Astrocyte (in vitro differentiated cells and primary cell): ENCODE measurements around the gene KIAA0232. TPM values are rescaled to one million over a fixed set of nuclear protein-coding genes. Genes with fewer than 3 reads are reported as not detected.

ENCODE experiments used
- DNase-seq: peaks from one replicate; pipeline ENCODE4 v3.0.0-alpha.2; 2010; ENCODE audit warnings: low read depth
- FAIRE-seq: peaks from 2 replicates; lab custom pipeline; 2011; peaks lifted over from hg19 to GRCh38; lab: Jason Lieb, UNC
- H2AFZ ChIP-seq: 2 replicates; pipeline ENCODE4 v1.6.0; 2012; ENCODE audit warnings: low read depth, low read length, inconsistent platforms
- H3K27ac ChIP-seq: 2 replicates; pipeline ENCODE4 v1.5.1; 2011; ENCODE audit warnings: low read depth, low read length, inconsistent platforms
- H3K27me3 ChIP-seq: 2 replicates; pipeline ENCODE4 v1.6.0; 2011; ENCODE audit warnings: low read length, inconsistent platforms; ENCODE audit not compliant: insufficient read depth
- H3K36me3 ChIP-seq: 2 replicates; pipeline ENCODE4 v1.5.1; 2011; ENCODE audit warnings: low read length, inconsistent platforms; ENCODE audit not compliant: insufficient read depth
- H3K4me1 ChIP-seq: 2 replicates; pipeline ENCODE4 v1.5.1; 2011; ENCODE audit warnings: low read length, inconsistent platforms; ENCODE audit not compliant: insufficient read depth
- H3K4me2 ChIP-seq: 2 replicates; pipeline ENCODE4 v1.6.0; 2012; ENCODE audit warnings: low read length, inconsistent platforms
- H3K4me3 ChIP-seq: 2 replicates; pipeline ENCODE4 v1.5.1; 2011; ENCODE audit warnings: low read depth, mild to moderate bottlenecking, low read length, inconsistent platforms; ENCODE audit not compliant: insufficient read depth
- H3K79me2 ChIP-seq: 2 replicates; pipeline ENCODE4 v1.6.0; 2012; ENCODE audit warnings: mild to moderate bottlenecking, low read length, inconsistent platforms; ENCODE audit not compliant: insufficient read depth
- H3K9ac ChIP-seq: 2 replicates; pipeline ENCODE4 v1.6.0; 2012; ENCODE audit warnings: mild to moderate bottlenecking, low read length, inconsistent platforms
- H3K9me3 ChIP-seq: 2 replicates; pipeline ENCODE4 v1.5.1; 2012; ENCODE audit warnings: low read depth, mild to moderate bottlenecking, low read length, inconsistent platforms; ENCODE audit not compliant: insufficient read depth
- H4K20me1 ChIP-seq: 2 replicates; pipeline ENCODE4 v1.6.0; 2012; ENCODE audit warnings: low read length, inconsistent platforms; ENCODE audit not compliant: insufficient read depth
- H3K27ac Mint-ChIP-seq: one replicate; pipeline ENCODE4 v1.8.0; 2021; ENCODE audit warnings: mild to moderate bottlenecking, mixed read lengths; ENCODE audit not compliant: unreplicated experiment
- H3K27me3 Mint-ChIP-seq: one replicate; pipeline ENCODE4 v1.8.0; 2021; ENCODE audit warnings: low read depth, mixed read lengths; ENCODE audit not compliant: unreplicated experiment
- H3K36me3 Mint-ChIP-seq: one replicate; pipeline ENCODE4 v1.8.0; 2021; ENCODE audit warnings: low read depth, mixed read lengths; ENCODE audit not compliant: unreplicated experiment
- H3K4me1 Mint-ChIP-seq: one replicate; pipeline ENCODE4 v1.8.0; 2021; ENCODE audit warnings: low read depth, mixed read lengths; ENCODE audit not compliant: unreplicated experiment
- H3K4me3 Mint-ChIP-seq: one replicate; pipeline ENCODE4 v1.8.0; 2021; ENCODE audit warnings: mild to moderate bottlenecking, moderate library complexity, mixed read lengths; ENCODE audit not compliant: unreplicated experiment
- H3K9me3 Mint-ChIP-seq: one replicate; pipeline ENCODE4 v1.8.0; 2021; ENCODE audit warnings: mild to moderate bottlenecking, mixed read lengths; ENCODE audit not compliant: unreplicated experiment
- CTCF ChIP-seq: IDR thresholded peaks from 2 replicates; pipeline ENCODE4 v1.5.1; 2011; ENCODE audit warnings: low read depth, mild to moderate bottlenecking, inconsistent platforms, low read length, moderate library complexity; ENCODE audit not compliant: insufficient read depth
- EZH2 ChIP-seq: IDR thresholded peaks from 2 replicates; pipeline ENCODE4 v1.6.1; 2012; ENCODE audit warnings: mild to moderate bottlenecking, low read length, inconsistent platforms; ENCODE audit not compliant: insufficient read depth
- total RNA-seq: library from RNA; stranded (reverse); gene quantifications from 2 replicates; pipeline ENCODE4 v1.2.1, GENCODE V29; 2021

KIAA0232 gene
- total RNA-seq, 1 donor from 2014 or later = 27.6 TPM

DNA sequence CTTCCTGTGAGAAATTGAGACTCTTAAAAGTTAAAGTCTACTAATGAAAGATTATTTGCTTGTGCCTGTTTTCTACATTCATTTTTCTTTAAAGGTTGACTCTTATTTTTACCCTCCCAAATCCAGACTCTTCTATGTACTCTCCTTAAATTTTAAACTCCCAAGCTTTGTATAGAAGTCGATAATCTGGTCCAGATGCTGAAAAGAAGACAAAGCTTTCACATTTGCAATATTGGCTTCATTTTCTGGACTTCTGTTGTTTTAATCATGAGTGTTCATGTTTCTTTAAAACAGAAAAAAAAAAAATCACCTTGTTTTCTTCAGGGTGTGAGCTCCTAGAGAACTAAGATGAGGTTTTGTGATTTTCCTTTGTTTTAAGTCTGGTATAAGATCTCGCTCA, 73.9 kb downstream of the KIAA0232 start:
- Histone ChIP-seq H3K4me2 (peak overlapping the region; percentile 29), H3K4me3 (no peak overlapping the region), H2AFZ (no peak overlapping the region), H3K27ac (peak overlapping the region; percentile 48), H4K20me1 (peaks cover 5% of the 10 kb centered on the region), H3K4me1 (peaks cover 5% of the 10 kb centered on the region), H3K36me3 (peaks cover 15% of the 10 kb centered on the region), H3K9me3 (no peaks in the 10 kb centered on the region), H3K79me2 (peaks cover 2% of the 10 kb centered on the region), H3K9ac (no peak overlapping the region), H3K27me3 (no peaks in the 10 kb centered on the region)
- TF ChIP-seq CTCF (no peak), EZH2 (no peak)
- Mint-ChIP-seq H3K27me3 (no peaks in the 10 kb centered on the region), H3K4me1 (peaks cover 16% of the 10 kb centered on the region), H3K27ac (peak overlapping the region; percentile 85), H3K4me3 (no peak overlapping the region), H3K36me3 (peaks cover 25% of the 10 kb centered on the region), H3K9me3 (no peaks in the 10 kb centered on the region)
- FAIRE-seq (no peak), DNase-seq (no peak)

- Histone ChIP-seq H4K20me1 (peaks cover 5% of the 10 kb centered on the region), H3K27me3 (no peaks in the 10 kb centered on the region), H3K4me1 (peaks cover 5% of the 10 kb centered on the region), H2AFZ (no peak overlapping the region), H3K79me2 (peaks cover 2% of the 10 kb centered on the region), H3K9ac (no peak overlapping the region), H3K36me3 (peaks cover 23% of the 10 kb centered on the region), H3K4me2 (no peak overlapping the region), H3K4me3 (no peak overlapping the region), H3K9me3 (no peaks in the 10 kb centered on the region), H3K27ac (no peak overlapping the region)
- Mint-ChIP-seq H3K9me3 (no peaks in the 10 kb centered on the region), H3K4me3 (no peak overlapping the region), H3K36me3 (peaks cover 29% of the 10 kb centered on the region), H3K4me1 (peaks cover 16% of the 10 kb centered on the region), H3K27ac (no peak overlapping the region), H3K27me3 (no peaks in the 10 kb centered on the region)
- TF ChIP-seq EZH2 (no peak), CTCF (no peak)
- DNase-seq = no peak
- FAIRE-seq = no peak
Measured at GRCh38 chr4:6857009-6857882, 74.7 kb downstream of the KIAA0232 start.

DNA sequence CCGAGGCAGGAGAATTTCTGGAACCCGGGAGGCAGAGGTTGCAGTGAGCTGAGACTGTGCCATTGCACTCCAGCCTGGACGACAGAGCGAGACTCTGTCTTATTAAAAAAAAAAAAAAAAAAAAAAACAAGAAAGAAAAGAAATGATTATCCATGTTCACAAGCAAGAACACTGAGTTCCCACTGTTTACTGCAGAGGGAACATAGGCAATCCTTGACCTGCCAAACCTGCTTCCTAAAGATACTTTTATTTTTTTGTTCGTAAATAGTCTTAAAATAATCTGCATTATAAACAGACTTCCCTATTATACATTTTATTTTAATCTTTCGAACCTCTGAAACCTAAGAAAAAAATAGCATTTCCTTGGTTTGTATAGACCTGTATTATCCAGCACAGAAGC, 76.5 kb downstream of the KIAA0232 start:
- Histone ChIP-seq H4K20me1 (peaks cover 5% of the 10 kb centered on the region), H3K4me2 (no peak overlapping the region), H3K27me3 (no peaks in the 10 kb centered on the region), H3K4me3 (no peak overlapping the region), H3K4me1 (peaks cover 5% of the 10 kb centered on the region), H3K9me3 (no peaks in the 10 kb centered on the region), H3K27ac (no peak overlapping the region), H3K79me2 (peaks cover 2% of the 10 kb centered on the region), H2AFZ (no peak overlapping the region), H3K9ac (no peak overlapping the region), H3K36me3 (peaks cover 35% of the 10 kb centered on the region)
- DNase-seq (no peak), FAIRE-seq (no peak)
- TF ChIP-seq CTCF = no peak
- no peak for TF ChIP-seq EZH2
- H3K4me1 Mint-ChIP-seq = peaks cover 16% of the 10 kb centered on the region
- peaks cover 25% of the 10 kb centered on the region for H3K36me3 Mint-ChIP-seq
- no peaks in the 10 kb centered on the region for H3K9me3 Mint-ChIP-seq
- H3K4me3 Mint-ChIP-seq = no peak overlapping the region
- H3K27ac Mint-ChIP-seq = no peak overlapping the region
- no peaks in the 10 kb centered on the region for H3K27me3 Mint-ChIP-seq
